HepG2 (cell line): Measurements from ENCODE around the gene ABHD17A. TPM values are rescaled to one million over a fixed set of nuclear protein-coding genes. Genes with fewer than 3 reads are reported as not detected.
A peak's percentile ranks its signal among the peaks of the same experiment; 100 is the strongest.

Experiments used
- CAMTA2 ChIP-seq: sonication (generic); formaldehyde crosslinking; IDR thresholded peaks from 2 replicates; pipeline ENCODE4 v1.4.0; 2020; ENCODE audit warnings: mild to moderate bottlenecking, missing genetic modification reagents, borderline replicate concordance
- CCAR2 ChIP-seq: fragments of 200-400 bp; formaldehyde crosslinking; optimal IDR thresholded peaks from 2 replicates; pipeline ENCODE3; 2018; ENCODE audit warnings: low read depth, mild to moderate bottlenecking, low read length, moderate library complexity
- EED ChIP-seq: sonication (generic); formaldehyde crosslinking; IDR thresholded peaks from 2 replicates; pipeline ENCODE4 v1.5.0; 2020; ENCODE audit warnings: mild to moderate bottlenecking, missing genetic modification reagents
- FOXM1 ChIP-seq: sonication (generic); formaldehyde crosslinking; IDR thresholded peaks from 2 replicates; pipeline ENCODE4 v1.5.0; 2020; ENCODE audit warnings: missing genetic modification reagents
- GATA4 ChIP-seq: sonication (generic); IDR thresholded peaks from 2 replicates; pipeline ENCODE4 v1.6.1; 2016; ENCODE audit warnings: antibody characterized with exemption, low read depth, borderline replicate concordance
- HNRNPLL ChIP-seq: fragments of 200-400 bp; formaldehyde crosslinking; IDR thresholded peaks from 2 replicates; pipeline ENCODE4 v1.6.1; 2017; ENCODE audit warnings: mild to moderate bottlenecking, low read depth, low read length; ENCODE audit not compliant: poor library complexity, severe bottlenecking
- HOXA5 ChIP-seq: sonication (generic); formaldehyde crosslinking; IDR thresholded peaks from 2 replicates; pipeline ENCODE4 v1.4.0; 2020; ENCODE audit warnings: missing genetic modification reagents
- MATR3 ChIP-seq: sonication (generic); formaldehyde crosslinking; IDR thresholded peaks from 2 replicates; pipeline ENCODE4 v1.4.0; 2020; ENCODE audit warnings: missing genetic modification reagents
- NR2F1 ChIP-seq, 2 experiments: fragments of 450-650 bp in 1 of 2; formaldehyde crosslinking in 1 of 2; IDR thresholded peaks; 2 replicates each; pipeline versions ENCODE4 v1.5.0 to v1.6.1; 2016 to 2020; ENCODE audit warnings: mild to moderate bottlenecking in 1 of 2, missing compliant biosample characterization in 1 of 2, missing genetic modification reagents in 1 of 2, moderate library complexity in 1 of 2
- NR2F6 ChIP-seq, 2 experiments: IDR thresholded peaks; 2 replicates each; pipeline ENCODE4 v1.6.1; 2016; ENCODE audit warnings: antibody characterized with exemption in 1 of 2, mild to moderate bottlenecking in 1 of 2
- PRDM10 ChIP-seq: sonication (generic); formaldehyde crosslinking; IDR thresholded peaks from 2 replicates; pipeline ENCODE4 v1.4.0; 2020; ENCODE audit warnings: low read depth, missing genetic modification reagents
- SIN3B ChIP-seq: fragments of 150-350 bp; IDR thresholded peaks from 2 replicates; pipeline ENCODE4 v1.6.1; 2014; ENCODE audit warnings: low read length
- TP53 ChIP-seq: sonication (generic); formaldehyde crosslinking; conservative IDR thresholded peaks from 2 replicates; pipeline ENCODE4 v1.4.0; 2020; ENCODE audit warnings: missing genetic modification reagents
- YEATS4 ChIP-seq: sonication (generic); formaldehyde crosslinking; IDR thresholded peaks from 2 replicates; pipeline ENCODE4 v1.4.0; 2020; ENCODE audit warnings: missing genetic modification reagents, borderline replicate concordance
- ZBTB1 ChIP-seq: sonication (generic); formaldehyde crosslinking; IDR thresholded peaks from 2 replicates; pipeline ENCODE4 v1.4.0; 2020; ENCODE audit warnings: missing genetic modification reagents, borderline replicate concordance
- ZBTB8A ChIP-seq: sonication (generic); formaldehyde crosslinking; IDR thresholded peaks from 2 replicates; pipeline ENCODE4 v1.4.0; 2020; ENCODE audit warnings: mild to moderate bottlenecking, low read depth, missing genetic modification reagents, borderline replicate concordance
- ZIK1 ChIP-seq: sonication (generic); formaldehyde crosslinking; IDR thresholded peaks from 2 replicates; pipeline ENCODE4 v1.5.0; 2020; ENCODE audit warnings: mild to moderate bottlenecking, low read depth, missing genetic modification reagents, borderline replicate concordance
- ZNF326 ChIP-seq: sonication (generic); formaldehyde crosslinking; IDR thresholded peaks from 2 replicates; pipeline ENCODE4 v1.4.0; 2020; ENCODE audit warnings: missing genetic modification reagents, borderline replicate concordance
- ZNF33A ChIP-seq: sonication (generic); formaldehyde crosslinking; IDR thresholded peaks from 2 replicates; pipeline ENCODE4 v1.5.1; 2020; ENCODE audit warnings: missing genetic modification reagents, mild to moderate bottlenecking, moderate library complexity, borderline replicate concordance
- ZNF567 ChIP-seq: sonication (generic); formaldehyde crosslinking; IDR thresholded peaks from 2 replicates; pipeline ENCODE4 v1.8.1; 2023; ENCODE audit warnings: mild to moderate bottlenecking, missing genetic modification reagents, borderline replicate concordance
- ZNF816 ChIP-seq: sonication (generic); formaldehyde crosslinking; IDR thresholded peaks from 2 replicates; pipeline ENCODE4 v1.8.0; 2022; ENCODE audit warnings: missing genetic modification reagents, mild to moderate bottlenecking, borderline replicate concordance
- polyA plus RNA-seq, 8 experiments: library from polyadenylated mRNA; depleted of rRNA in 3 of 8; stranded (reverse) in 7 of 8; unstranded in 1 of 8; fragments of >200 nt; fragmentation: Illumina TruSeq in 4 of 8; extraction: Trizol in 4 of 8; gene quantifications; 2 replicates each; pipeline versions ENCODE4 v1.2.1 to v1.2.3, GENCODE V29; 2011 to 2016; ENCODE audit warnings: low read depth in 4 of 8, missing spikeins in 1 of 8, mixed read lengths in 1 of 8; ENCODE audit not compliant: insufficient read depth in 1 of 8
- total RNA-seq, 5 experiments: library from RNA; depleted of rRNA; stranded (reverse); fragments of >200 nt; fragmentation: Illumina TruSeq; extraction: Trizol; gene quantifications; 2 replicates each; pipeline ENCODE4 v1.2.3, GENCODE V29; 2016; ENCODE audit warnings: low read depth in 1 of 5
- TF ChIP-seq, protein P1 (sequence below): sonication (generic); formaldehyde crosslinking; conservative IDR thresholded peaks from 2 replicates; pipeline ENCODE4 v1.4.0; 2020; ENCODE audit warnings: missing genetic modification reagents

The ABHD17A gene
- total and polyA plus RNA-seq, 2 of the 13 experiments (the other 11 are each of a cell fraction or from before 2014, with no cell fraction given), result 27.7 to 40.8 TPM

GRCh38 chr19:1839658-1840540, 45.4 kb downstream of the ABHD17A start (continued):
- no peak for TF ChIP-seq CAMTA2 (CRISPR knock-in tag)
- TF ChIP-seq HNRNPLL, result no peak
- 0 out of 2 replicates have a peak, but pooled peaks have one; percentile 55 for TF ChIP-seq ZIK1 (CRISPR knock-in tag)
- no peak for TF ChIP-seq NR2F6 (IDR thresholded peaks at IDR 0.05)
- TF ChIP-seq NR2F6 (CRISPR knock-in tag; IDR thresholded peaks at IDR 0.05), result no peak
- no peak for TF ChIP-seq TP53
- TF ChIP-seq HOXA5 (CRISPR knock-in tag), result no peak
- TF ChIP-seq ZNF326, result no peak
- no peak for TF ChIP-seq NR2F1 (CRISPR knock-in tag; IDR thresholded peaks at IDR 0.05)
- no peak for TF ChIP-seq ZBTB1
- TF ChIP-seq, protein P1, sequence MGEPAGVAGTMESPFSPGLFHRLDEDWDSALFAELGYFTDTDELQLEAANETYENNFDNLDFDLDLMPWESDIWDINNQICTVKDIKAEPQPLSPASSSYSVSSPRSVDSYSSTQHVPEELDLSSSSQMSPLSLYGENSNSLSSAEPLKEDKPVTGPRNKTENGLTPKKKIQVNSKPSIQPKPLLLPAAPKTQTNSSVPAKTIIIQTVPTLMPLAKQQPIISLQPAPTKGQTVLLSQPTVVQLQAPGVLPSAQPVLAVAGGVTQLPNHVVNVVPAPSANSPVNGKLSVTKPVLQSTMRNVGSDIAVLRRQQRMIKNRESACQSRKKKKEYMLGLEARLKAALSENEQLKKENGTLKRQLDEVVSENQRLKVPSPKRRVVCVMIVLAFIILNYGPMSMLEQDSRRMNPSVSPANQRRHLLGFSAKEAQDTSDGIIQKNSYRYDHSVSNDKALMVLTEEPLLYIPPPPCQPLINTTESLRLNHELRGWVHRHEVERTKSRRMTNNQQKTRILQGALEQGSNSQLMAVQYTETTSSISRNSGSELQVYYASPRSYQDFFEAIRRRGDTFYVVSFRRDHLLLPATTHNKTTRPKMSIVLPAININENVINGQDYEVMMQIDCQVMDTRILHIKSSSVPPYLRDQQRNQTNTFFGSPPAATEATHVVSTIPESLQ, result no peak
- no peak for TF ChIP-seq CCAR2
- TF ChIP-seq SIN3B, result no peak
- TF ChIP-seq ZNF567 (CRISPR knock-in tag), result no peak
- no peak for TF ChIP-seq FOXM1 (CRISPR knock-in tag)
- TF ChIP-seq ZBTB8A (CRISPR knock-in tag), result no peak
- no peak for TF ChIP-seq ZNF33A (CRISPR knock-in tag)
- no peak for TF ChIP-seq EED (CRISPR knock-in tag)
- no peak for TF ChIP-seq ZNF816 (CRISPR knock-in tag)
- no peak for TF ChIP-seq MATR3
- no peak for TF ChIP-seq GATA4
- TF ChIP-seq PRDM10, result no peak
- peak; percentile 59; the same call in 1 of the 2 replicates for TF ChIP-seq YEATS4 (CRISPR knock-in tag)
